ENCODE measurements around the gene LRIG3. TPM values are rescaled to one million over a fixed set of nuclear protein-coding genes. Genes with fewer than 3 reads are reported as not detected.

Gene LRIG3
- total and polyA plus RNA-seq, 2 of the 4 experiments (the other 2 are of a cell fraction) = 26.4 to 71.2 TPM

DNA sequence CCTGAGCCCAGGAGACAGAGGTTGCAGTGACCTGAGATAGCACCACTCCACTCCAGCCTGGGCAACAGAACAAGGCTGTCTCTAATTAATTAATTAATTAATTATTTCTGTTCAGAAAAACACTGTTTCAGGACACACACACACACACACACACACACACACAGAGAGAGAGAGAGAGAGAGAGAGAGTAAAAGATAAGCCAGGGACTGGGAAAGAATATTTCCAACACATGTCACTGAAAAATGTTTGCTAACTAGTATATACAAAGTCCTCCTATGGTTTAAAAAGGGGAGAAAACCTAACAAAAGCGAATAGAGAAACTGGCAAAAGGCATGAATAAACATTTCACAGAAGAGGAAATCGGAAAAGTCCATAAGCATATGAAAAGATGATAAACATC is 18.1 kb upstream of the LRIG3 start:
- Histone ChIP-seq H2BK15ac (ENCODE audit: low read depth, low read length) (no peak overlapping the region), H3K27me3 (ENCODE audit: control insufficient read depth, insufficient read depth, low read length) (no peaks in the 10 kb centered on the region), H3K4me3 (ENCODE audit: insufficient read depth, low read depth, low read length) (no peak overlapping the region), H3K23ac (ENCODE audit: low read depth, low read length) (no peak overlapping the region), H2BK120ac (ENCODE audit: low read depth, low read length) (no peak overlapping the region), H4K8ac (ENCODE audit: low read depth in 2 of 2, low read length in 2 of 2) (no peak overlapping the region), H3K56ac (ENCODE audit: extremely low read depth, insufficient read depth, low read length) (no peak overlapping the region), H2AK5ac (ENCODE audit: low read depth, low read length) (no peak overlapping the region), H3K14ac (replicated peaks; ENCODE audit: low read depth, low read length) (no peak overlapping the region), H3K4me1 (ENCODE audit: control insufficient read depth, insufficient read depth, low read length) (no peaks in the 10 kb centered on the region), H3K9ac (ENCODE audit: low read depth, low read length) (no peak overlapping the region), H3K36me3 (ENCODE audit: control insufficient read depth, insufficient read depth, low read length) (no peaks in the 10 kb centered on the region), H2BK20ac (ENCODE audit: low read depth, low read length) (no peak overlapping the region), H3K9me3 (ENCODE audit: control insufficient read depth, insufficient read depth, low read length) (no peaks in the 10 kb centered on the region), H4K20me1 (ENCODE audit: insufficient read depth, low read length) (no peaks in the 10 kb centered on the region), H4K5ac (ENCODE audit: low read depth, low read length) (no peak overlapping the region), H3K27ac (ENCODE audit: insufficient read depth, low read length) (no peak overlapping the region), H3K9me1 (ENCODE audit: insufficient read depth, low read length) (no peaks in the 10 kb centered on the region), H2AK9ac (replicated peaks; ENCODE audit: low read depth, low read length, poor library complexity) (no peak overlapping the region), H2BK5ac (ENCODE audit: low read depth, low read length, poor library complexity, severe bottlenecking) (no peak overlapping the region), H3K4me2 (ENCODE audit: low read depth, low read length) (no peak overlapping the region), H3K79me1 (ENCODE audit: low read depth in 1 of 2, low read length in 2 of 2) (no peaks in the 10 kb centered on the region), H3K18ac (ENCODE audit: low read depth, low read length) (no peak overlapping the region), H4K91ac (ENCODE audit: insufficient read depth, low read depth, low read length) (no peak overlapping the region), H2AFZ (replicated peaks; ENCODE audit: low read length, poor library complexity) (no peak overlapping the region), H3K4ac (ENCODE audit: low read depth, low read length) (no peak overlapping the region)
- dilution Hi-C loops (cut with HindIII; ENCODE audit: low sequenced_read_pairs, unreplicated experiment) = no loop called here
- no CpG with 5 or more reads among the region's 2 CpGs for WGBS, 2 experiments (ENCODE audit: extremely low coverage in 2 of 2, insufficient read length in 1 of 2)
- peak; percentile 26 for DNase-seq
- intact Hi-C loops (cut with micrococcal nuclease) = no loop called here
- TF ChIP-seq RAD21 (IDR thresholded peaks at IDR 0.05; ENCODE audit: low read length) (no peak), BHLHE40 (IDR thresholded peaks at IDR 0.05; ENCODE audit: low read depth, low read length) (no peak), RCOR1 (IDR thresholded peaks at IDR 0.05; ENCODE audit: insufficient replicate concordance, low read length) (no peak), MXI1 (IDR thresholded peaks at IDR 0.05; ENCODE audit: borderline replicate concordance, low read depth, low read length) (no peak), POLR2A (IDR thresholded peaks at IDR 0.05; ENCODE audit: low read depth, low read length) (no peak), MAZ (IDR thresholded peaks at IDR 0.05; ENCODE audit: borderline replicate concordance, low read depth, low read length) (no peak), MAFK (IDR thresholded peaks at IDR 0.05; ENCODE audit: low read depth, low read length) (no peak), SMC3 (IDR thresholded peaks at IDR 0.05; ENCODE audit: low read depth, low read length) (no peak), CEBPB (IDR thresholded peaks at IDR 0.05; ENCODE audit: low read depth, low read length) (no peak), RFX5 (IDR thresholded peaks at IDR 0.05; ENCODE audit: low read depth, low read length) (no peak), FOS (IDR thresholded peaks at IDR 0.05; ENCODE audit: low read depth, low read length) (no peak)
- TF ChIP-seq, protein P1, sequence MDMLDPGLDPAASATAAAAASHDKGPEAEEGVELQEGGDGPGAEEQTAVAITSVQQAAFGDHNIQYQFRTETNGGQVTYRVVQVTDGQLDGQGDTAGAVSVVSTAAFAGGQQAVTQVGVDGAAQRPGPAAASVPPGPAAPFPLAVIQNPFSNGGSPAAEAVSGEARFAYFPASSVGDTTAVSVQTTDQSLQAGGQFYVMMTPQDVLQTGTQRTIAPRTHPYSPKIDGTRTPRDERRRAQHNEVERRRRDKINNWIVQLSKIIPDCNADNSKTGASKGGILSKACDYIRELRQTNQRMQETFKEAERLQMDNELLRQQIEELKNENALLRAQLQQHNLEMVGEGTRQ (IDR thresholded peaks at IDR 0.05; ENCODE audit: low read depth, low read length) = no peak
- TF ChIP-seq, protein P2, sequence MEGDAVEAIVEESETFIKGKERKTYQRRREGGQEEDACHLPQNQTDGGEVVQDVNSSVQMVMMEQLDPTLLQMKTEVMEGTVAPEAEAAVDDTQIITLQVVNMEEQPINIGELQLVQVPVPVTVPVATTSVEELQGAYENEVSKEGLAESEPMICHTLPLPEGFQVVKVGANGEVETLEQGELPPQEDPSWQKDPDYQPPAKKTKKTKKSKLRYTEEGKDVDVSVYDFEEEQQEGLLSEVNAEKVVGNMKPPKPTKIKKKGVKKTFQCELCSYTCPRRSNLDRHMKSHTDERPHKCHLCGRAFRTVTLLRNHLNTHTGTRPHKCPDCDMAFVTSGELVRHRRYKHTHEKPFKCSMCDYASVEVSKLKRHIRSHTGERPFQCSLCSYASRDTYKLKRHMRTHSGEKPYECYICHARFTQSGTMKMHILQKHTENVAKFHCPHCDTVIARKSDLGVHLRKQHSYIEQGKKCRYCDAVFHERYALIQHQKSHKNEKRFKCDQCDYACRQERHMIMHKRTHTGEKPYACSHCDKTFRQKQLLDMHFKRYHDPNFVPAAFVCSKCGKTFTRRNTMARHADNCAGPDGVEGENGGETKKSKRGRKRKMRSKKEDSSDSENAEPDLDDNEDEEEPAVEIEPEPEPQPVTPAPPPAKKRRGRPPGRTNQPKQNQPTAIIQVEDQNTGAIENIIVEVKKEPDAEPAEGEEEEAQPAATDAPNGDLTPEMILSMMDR (conservative IDR thresholded peaks at IDR 0.05; ENCODE audit: low read depth, low read length) = no peak
- TF ChIP-seq, protein P3, sequence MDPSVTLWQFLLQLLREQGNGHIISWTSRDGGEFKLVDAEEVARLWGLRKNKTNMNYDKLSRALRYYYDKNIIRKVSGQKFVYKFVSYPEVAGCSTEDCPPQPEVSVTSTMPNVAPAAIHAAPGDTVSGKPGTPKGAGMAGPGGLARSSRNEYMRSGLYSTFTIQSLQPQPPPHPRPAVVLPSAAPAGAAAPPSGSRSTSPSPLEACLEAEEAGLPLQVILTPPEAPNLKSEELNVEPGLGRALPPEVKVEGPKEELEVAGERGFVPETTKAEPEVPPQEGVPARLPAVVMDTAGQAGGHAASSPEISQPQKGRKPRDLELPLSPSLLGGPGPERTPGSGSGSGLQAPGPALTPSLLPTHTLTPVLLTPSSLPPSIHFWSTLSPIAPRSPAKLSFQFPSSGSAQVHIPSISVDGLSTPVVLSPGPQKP (IDR thresholded peaks at IDR 0.05; ENCODE audit: borderline replicate concordance, low read depth, low read length) = no peak
- no TSS peak for BruUV-seq (replicated peaks)
- CTCF ChIA-PET = no interaction called here
- POLR2A ChIA-PET (ENCODE audit: unreplicated experiment) = no interaction called here
- in situ Hi-C loops (cut with MboI; ENCODE audit: low sequenced_read_pairs) = no loop called here
- peak; percentile 48 for ATAC-seq (ENCODE audit: low read depth)
